Heart left ventricle (tissue), 13 donors: ENCODE data around the gene GNB1L.
"Not testable (repeated sequence)": the region's sequence is repeated elsewhere in the genome, so short reads cannot be mapped to it uniquely, and the experiment has no call there.

ENCODE experiments used
- POLR2A ChIP-seq, 2 donors: fragments of 450-650 bp; IDR thresholded peaks; one replicate each; pipeline ENCODE4 v1.6.1; 2017; ENCODE audit warnings: antibody characterized with exemption in 2 of 2, mild to moderate bottlenecking in 2 of 2, moderate library complexity in 2 of 2
- TF ChIP-seq, protein P1 (sequence below), 12 donors: fragments of 200-600 bp; sonication (generic) in 4 of 12; IDR thresholded peaks; one replicate each; pipeline versions ENCODE4 v1.5.0 to v1.8.0; 2018 to 2022; ENCODE audit warnings: antibody characterized with exemption in 12 of 12, mild to moderate bottlenecking in 5 of 12
- donor health status: ischemic (EF 13 %, LVEDD 7.1; RV severe dilation, severe dysfunction).
- donor health status: DM: no; HTN: yes; CAD: no.
- donor health status: DM: no; HTN: no; CAD: no.
- donor health status: ischemic (EF 25% LVEDD 6.9; RV normal size, moderate dysfunction).
- donor health status: ischemic (EF 25% LVEDD 5.7; RV mildly dilated, moderate dysfunction).
- donor health status: ischemic (EF 35%, LVEDD 5.7; RV mildly dilated, moderate dysfunction).
- donor health status: nonischemic (EF 11% LVEDD 7.7; RV severe dilation, severe dysfunction).
- donor health status: DM: yes; HTN: yes; CAD: no.
- donor health status: PGD.
- donor health status: ischemic (EF 29% LVEDD 5.4; RV normal size, mild dysfunction).
- donor health status: nonischemic (EF 23%, LVEDD 6.1; RV moderate dilation, normal function).

DNA sequence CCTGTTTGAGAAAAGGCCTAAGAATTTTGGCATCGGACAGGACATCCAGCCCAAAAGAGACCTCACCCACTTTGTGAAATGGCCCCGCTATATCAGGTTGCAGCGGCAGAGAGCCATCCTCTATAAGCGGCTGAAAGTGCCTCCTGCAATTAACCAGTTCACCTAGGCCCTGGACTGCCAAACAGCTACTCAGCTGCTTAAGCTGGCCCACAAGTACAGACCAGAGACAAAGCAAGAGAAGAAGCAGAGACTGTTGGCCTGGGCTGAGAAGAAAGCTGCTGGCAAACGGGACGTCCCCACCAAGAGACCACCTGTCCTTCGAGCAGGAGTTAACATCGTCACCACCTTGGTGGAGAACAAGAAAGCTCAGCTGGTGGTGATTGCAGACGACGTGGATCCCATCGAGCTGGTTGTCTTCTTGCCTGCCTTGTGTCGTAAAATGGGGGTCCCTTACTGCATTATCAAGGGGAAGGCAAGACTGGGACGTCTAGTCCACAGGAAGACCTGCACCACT, 62.2 kb downstream of the GNB1L start:
- TF ChIP-seq, protein P1, sequence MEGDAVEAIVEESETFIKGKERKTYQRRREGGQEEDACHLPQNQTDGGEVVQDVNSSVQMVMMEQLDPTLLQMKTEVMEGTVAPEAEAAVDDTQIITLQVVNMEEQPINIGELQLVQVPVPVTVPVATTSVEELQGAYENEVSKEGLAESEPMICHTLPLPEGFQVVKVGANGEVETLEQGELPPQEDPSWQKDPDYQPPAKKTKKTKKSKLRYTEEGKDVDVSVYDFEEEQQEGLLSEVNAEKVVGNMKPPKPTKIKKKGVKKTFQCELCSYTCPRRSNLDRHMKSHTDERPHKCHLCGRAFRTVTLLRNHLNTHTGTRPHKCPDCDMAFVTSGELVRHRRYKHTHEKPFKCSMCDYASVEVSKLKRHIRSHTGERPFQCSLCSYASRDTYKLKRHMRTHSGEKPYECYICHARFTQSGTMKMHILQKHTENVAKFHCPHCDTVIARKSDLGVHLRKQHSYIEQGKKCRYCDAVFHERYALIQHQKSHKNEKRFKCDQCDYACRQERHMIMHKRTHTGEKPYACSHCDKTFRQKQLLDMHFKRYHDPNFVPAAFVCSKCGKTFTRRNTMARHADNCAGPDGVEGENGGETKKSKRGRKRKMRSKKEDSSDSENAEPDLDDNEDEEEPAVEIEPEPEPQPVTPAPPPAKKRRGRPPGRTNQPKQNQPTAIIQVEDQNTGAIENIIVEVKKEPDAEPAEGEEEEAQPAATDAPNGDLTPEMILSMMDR (IDR thresholded peaks at IDR 0.05): not testable (repeated sequence)
- TF ChIP-seq POLR2A (IDR thresholded peaks at IDR 0.05): not testable (repeated sequence)
